GM23338 (cell line): ENCODE measurements around the gene GAS6. TPM values are rescaled to one million over a fixed set of nuclear protein-coding genes. Genes with fewer than 3 reads are reported as not detected.
A peak's percentile ranks its signal among the peaks of the same experiment; 100 is the strongest.

ENCODE experiments used
- ATAC-seq: fragments of 200-7000 bp; cut with Tn5 transposase; 3 replicates; pipeline ENCODE4 v1.9.1; 2020
- DNase-seq: peaks from one replicate; pipeline ENCODE4 v3.0.0-alpha.2; 2015; ENCODE audit warnings: low spot score
- H2AFZ ChIP-seq: fragments of 200-600 bp; sonication (generic); 2 replicates; pipeline ENCODE4 v1.8.0; 2016; ENCODE audit warnings: antibody characterized with exemption, mild to moderate bottlenecking, moderate library complexity
- H3F3A ChIP-seq: fragments of 200-600 bp; sonication (generic); replicated peaks from 2 replicates; pipeline ENCODE4 v1.8.0; 2017; ENCODE audit warnings: antibody characterized with exemption, mixed run types, low read depth
- H3K27ac ChIP-seq: fragments of 200-600 bp; sonication (generic); 2 replicates; pipeline ENCODE4 v1.6.1; 2016; ENCODE audit warnings: low read depth
- H3K27me3 ChIP-seq: fragments of 200-600 bp; sonication (generic); 2 replicates; pipeline ENCODE4 v1.8.0; 2016; ENCODE audit warnings: mild to moderate bottlenecking, mixed run types, moderate library complexity; ENCODE audit not compliant: insufficient read depth
- H3K36me3 ChIP-seq: fragments of 200-600 bp; sonication (generic); 2 replicates; pipeline ENCODE4 v1.8.0; 2016; ENCODE audit warnings: mild to moderate bottlenecking; ENCODE audit not compliant: insufficient read depth
- H3K4me1 ChIP-seq: fragments of 200-600 bp; sonication (generic); 2 replicates; pipeline ENCODE4 v1.8.0; 2016; ENCODE audit warnings: mild to moderate bottlenecking, moderate library complexity; ENCODE audit not compliant: insufficient read depth
- H3K4me2 ChIP-seq: fragments of 200-600 bp; sonication (generic); 2 replicates; pipeline ENCODE4 v1.7.1; 2017; ENCODE audit warnings: mixed run types
- H3K4me3 ChIP-seq: fragments of 200-600 bp; sonication (generic); 2 replicates; pipeline ENCODE4 v1.6.1; 2016; ENCODE audit warnings: mixed run types
- H3K79me2 ChIP-seq: fragments of 200-600 bp; sonication (generic); replicated peaks from 2 replicates; pipeline ENCODE4 v1.8.0; 2017; ENCODE audit warnings: mild to moderate bottlenecking; ENCODE audit not compliant: insufficient read depth
- H3K9me2 ChIP-seq: fragments of 200-600 bp; sonication (generic); 2 replicates; pipeline ENCODE4 v1.8.0; 2017; ENCODE audit not compliant: insufficient read depth
- H4K20me1 ChIP-seq: fragments of 200-600 bp; sonication (generic); replicated peaks from 2 replicates; pipeline ENCODE4 v1.8.0; 2017; ENCODE audit warnings: mild to moderate bottlenecking; ENCODE audit not compliant: insufficient read depth
- H3K27ac Mint-ChIP-seq: 2 replicates; pipeline ENCODE4 v1.8.0; 2020; ENCODE audit warnings: inconsistent platforms, mild to moderate bottlenecking, moderate library complexity, mixed read lengths
- H3K27me3 Mint-ChIP-seq: 3 replicates; pipeline ENCODE4 v1.8.0; 2022; ENCODE audit warnings: low read depth, mild to moderate bottlenecking, moderate library complexity, mixed read lengths, inconsistent platforms; ENCODE audit not compliant: insufficient read depth, poor library complexity
- H3K36me3 Mint-ChIP-seq: 3 replicates; pipeline ENCODE4 v1.8.0; 2021; ENCODE audit warnings: low read depth, mild to moderate bottlenecking, inconsistent platforms, moderate library complexity, mixed read lengths
- H3K4me1 Mint-ChIP-seq: 3 replicates; pipeline ENCODE4 v1.8.0; 2020; ENCODE audit warnings: mild to moderate bottlenecking, inconsistent platforms, mixed read lengths
- H3K4me3 Mint-ChIP-seq: 3 replicates; pipeline ENCODE4 v1.8.0; 2021; ENCODE audit warnings: moderate library complexity, mild to moderate bottlenecking, inconsistent platforms, mixed read lengths
- H3K9me3 Mint-ChIP-seq: 3 replicates; pipeline ENCODE4 v1.8.0; 2020; ENCODE audit warnings: moderate library complexity, mild to moderate bottlenecking, inconsistent platforms, mixed read lengths
- CREB1 ChIP-seq: fragments of 250-450 bp; sonication (Bioruptor Pico); IDR thresholded peaks from 2 replicates; pipeline ENCODE4 v1.5.0; 2020; ENCODE audit warnings: low read depth, mild to moderate bottlenecking, moderate library complexity
- CTCF ChIP-seq, 2 experiments: fragments of 200-600 bp in 1 of 2; sonication (generic) in 1 of 2; conservative IDR thresholded peaks; 2 replicates each; pipeline versions ENCODE4 v1.5.1 to v1.6.1; 2016 to 2017; ENCODE audit warnings: antibody characterized with exemption in 2 of 2, low read depth in 2 of 2, mild to moderate bottlenecking in 2 of 2, moderate library complexity in 1 of 2
- EZH2 ChIP-seq: fragments of 200-600 bp; sonication (generic); IDR thresholded peaks from one replicate; pipeline ENCODE4 v1.8.0; 2017; ENCODE audit warnings: antibody characterized with exemption, mild to moderate bottlenecking, low read depth; ENCODE audit not compliant: unreplicated experiment
- EZH2phosphoT487 ChIP-seq: fragments of 200-600 bp; sonication (generic); IDR thresholded peaks from one replicate; pipeline ENCODE4 v1.8.1; 2018; ENCODE audit warnings: antibody characterized with exemption; ENCODE audit not compliant: unreplicated experiment
- JUNB ChIP-seq: IDR thresholded peaks from one replicate; pipeline ENCODE4 v1.6.1; 2016; ENCODE audit warnings: antibody characterized with exemption; ENCODE audit not compliant: unreplicated experiment
- NANOG ChIP-seq: IDR thresholded peaks from 2 replicates; pipeline ENCODE4 v1.6.1; 2016; ENCODE audit warnings: antibody characterized with exemption, borderline replicate concordance
- POLR2AphosphoS5 ChIP-seq: IDR thresholded peaks from 2 replicates; pipeline ENCODE4 v1.6.1; 2016; ENCODE audit warnings: antibody characterized with exemption, low read depth
- REST ChIP-seq: IDR thresholded peaks from one replicate; pipeline ENCODE4 v1.6.1; 2018; ENCODE audit warnings: antibody characterized with exemption; ENCODE audit not compliant: unreplicated experiment
- STAT1 ChIP-seq: IDR thresholded peaks from one replicate; pipeline ENCODE4 v1.6.1; 2016; ENCODE audit warnings: antibody characterized with exemption; ENCODE audit not compliant: unreplicated experiment
- ZNF114 ChIP-seq: fragments of 250-450 bp; sonication (Bioruptor Pico); IDR thresholded peaks from 2 replicates; pipeline ENCODE4 v1.5.0; 2020; ENCODE audit warnings: mild to moderate bottlenecking, moderate library complexity
- ZNF331 ChIP-seq: fragments of 250-450 bp; sonication (Bioruptor Pico); IDR thresholded peaks from 2 replicates; pipeline ENCODE4 v1.5.0; 2020; ENCODE audit warnings: low read depth, mild to moderate bottlenecking, moderate library complexity
- polyA plus RNA-seq: library from polyadenylated mRNA; unstranded; fragments of >200 nt; fragmentation: Nextera tagmentation; extraction: Ambion mirVana; gene quantifications from 2 replicates; pipeline ENCODE4 v1.2.1, GENCODE V29; 2016
- total RNA-seq: library from RNA; depleted of rRNA; stranded (reverse); fragments of >200 nt; shearing (Covaris generic); gene quantifications from 2 replicates; pipeline ENCODE4 v1.2.3, GENCODE V29; 2014
- TF ChIP-seq, protein P1 (sequence below): fragments of 250-450 bp; sonication (Bioruptor Pico); IDR thresholded peaks from 2 replicates; pipeline ENCODE4 v1.5.0; 2020; ENCODE audit warnings: mild to moderate bottlenecking, moderate library complexity

GAS6 gene
- total and polyA plus RNA-seq, 2 experiments from 2014 or later, result 7.9 to 21.2 TPM

- TF ChIP-seq POLR2AphosphoS5, result no peak
Observed at GRCh38 chr13:113912596-113912995, 48.7 kb upstream of the GAS6 start (continued).

DNA sequence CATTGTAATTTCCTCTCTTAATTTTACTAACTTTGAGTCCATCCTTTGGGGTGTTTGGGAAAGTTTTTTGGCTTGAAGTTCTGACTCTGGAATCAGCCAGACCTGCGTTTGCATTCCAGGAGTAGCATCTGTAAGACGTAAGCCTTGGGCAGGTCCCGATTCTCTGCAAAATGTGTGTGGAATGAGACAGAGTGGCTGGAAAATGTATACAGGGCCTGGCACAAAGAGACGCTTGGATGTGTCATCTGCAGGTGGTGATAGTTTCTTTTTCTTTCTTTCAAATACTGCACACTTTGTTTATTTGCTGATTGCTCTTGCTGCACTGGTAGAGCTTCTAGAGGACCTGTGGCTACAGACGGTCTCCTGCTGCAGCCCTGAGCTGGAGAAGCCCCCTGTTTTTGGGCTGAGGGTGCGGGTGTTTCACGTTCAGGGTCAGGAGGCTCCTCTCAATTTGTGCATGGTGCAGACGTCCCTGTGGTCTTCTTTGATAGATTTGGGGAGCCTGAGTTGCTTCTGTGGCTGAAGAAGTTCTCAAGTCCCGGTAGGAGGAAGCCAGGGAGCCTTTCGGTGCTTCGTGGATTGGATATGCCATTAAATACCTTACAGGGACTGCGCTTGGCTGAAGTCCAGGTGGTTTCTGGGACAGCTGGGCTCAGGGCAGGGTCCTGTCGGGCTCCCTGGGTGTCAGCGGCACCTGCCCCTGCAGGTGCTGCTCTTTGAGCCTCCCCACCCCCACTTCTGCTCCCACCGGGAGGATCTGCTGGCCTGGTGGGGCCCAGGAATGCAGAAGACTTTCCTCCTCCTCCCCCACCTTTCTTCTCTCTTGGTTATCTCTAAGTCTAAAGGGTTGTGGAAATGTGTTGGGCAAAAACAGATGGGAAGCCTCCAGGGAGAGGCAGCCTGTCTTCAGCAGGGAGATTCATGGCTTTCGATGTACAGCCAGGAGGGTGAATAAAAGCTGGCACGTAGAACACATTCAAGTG, 44.0 kb upstream of the GAS6 start:
- H3K27me3 ChIP-seq, result no peaks in the 10 kb centered on the region
- H3K4me1 ChIP-seq, result no peaks in the 10 kb centered on the region
- no peaks in the 10 kb centered on the region for H3K79me2 ChIP-seq
- Mint-ChIP-seq H3K4me3 (no peak overlapping the region; the same call in 2 of the 3 replicates), H3K27ac (peak overlapping the region; percentile 26; the same call in 1 of the 2 replicates), H3K4me1 (peaks cover 13% of the 10 kb centered on the region), H3K36me3 (no peaks in the 10 kb centered on the region), H3K9me3 (peaks cover 3% of the 10 kb centered on the region; the same call in 1 of the 3 replicates), H3K27me3 (peaks cover 4% of the 10 kb centered on the region)
- H2AFZ ChIP-seq, result peak overlapping the region; percentile 69; the same call in 1 of the 2 replicates
- no peak for DNase-seq
- no peak overlapping the region for H3K4me3 ChIP-seq
- ATAC-seq, result peak; percentile 54
- H3K4me2 ChIP-seq, result no peak overlapping the region
- H3K36me3 ChIP-seq, result no peaks in the 10 kb centered on the region
- no peaks in the 10 kb centered on the region for H4K20me1 ChIP-seq
- H3K27ac ChIP-seq, result no peak overlapping the region
- H3F3A ChIP-seq, result no peaks in the 10 kb centered on the region
- H3K9me2 ChIP-seq, result no peaks in the 10 kb centered on the region
- no peak for TF ChIP-seq STAT1
- no peak for TF ChIP-seq REST
- TF ChIP-seq, protein P1, sequence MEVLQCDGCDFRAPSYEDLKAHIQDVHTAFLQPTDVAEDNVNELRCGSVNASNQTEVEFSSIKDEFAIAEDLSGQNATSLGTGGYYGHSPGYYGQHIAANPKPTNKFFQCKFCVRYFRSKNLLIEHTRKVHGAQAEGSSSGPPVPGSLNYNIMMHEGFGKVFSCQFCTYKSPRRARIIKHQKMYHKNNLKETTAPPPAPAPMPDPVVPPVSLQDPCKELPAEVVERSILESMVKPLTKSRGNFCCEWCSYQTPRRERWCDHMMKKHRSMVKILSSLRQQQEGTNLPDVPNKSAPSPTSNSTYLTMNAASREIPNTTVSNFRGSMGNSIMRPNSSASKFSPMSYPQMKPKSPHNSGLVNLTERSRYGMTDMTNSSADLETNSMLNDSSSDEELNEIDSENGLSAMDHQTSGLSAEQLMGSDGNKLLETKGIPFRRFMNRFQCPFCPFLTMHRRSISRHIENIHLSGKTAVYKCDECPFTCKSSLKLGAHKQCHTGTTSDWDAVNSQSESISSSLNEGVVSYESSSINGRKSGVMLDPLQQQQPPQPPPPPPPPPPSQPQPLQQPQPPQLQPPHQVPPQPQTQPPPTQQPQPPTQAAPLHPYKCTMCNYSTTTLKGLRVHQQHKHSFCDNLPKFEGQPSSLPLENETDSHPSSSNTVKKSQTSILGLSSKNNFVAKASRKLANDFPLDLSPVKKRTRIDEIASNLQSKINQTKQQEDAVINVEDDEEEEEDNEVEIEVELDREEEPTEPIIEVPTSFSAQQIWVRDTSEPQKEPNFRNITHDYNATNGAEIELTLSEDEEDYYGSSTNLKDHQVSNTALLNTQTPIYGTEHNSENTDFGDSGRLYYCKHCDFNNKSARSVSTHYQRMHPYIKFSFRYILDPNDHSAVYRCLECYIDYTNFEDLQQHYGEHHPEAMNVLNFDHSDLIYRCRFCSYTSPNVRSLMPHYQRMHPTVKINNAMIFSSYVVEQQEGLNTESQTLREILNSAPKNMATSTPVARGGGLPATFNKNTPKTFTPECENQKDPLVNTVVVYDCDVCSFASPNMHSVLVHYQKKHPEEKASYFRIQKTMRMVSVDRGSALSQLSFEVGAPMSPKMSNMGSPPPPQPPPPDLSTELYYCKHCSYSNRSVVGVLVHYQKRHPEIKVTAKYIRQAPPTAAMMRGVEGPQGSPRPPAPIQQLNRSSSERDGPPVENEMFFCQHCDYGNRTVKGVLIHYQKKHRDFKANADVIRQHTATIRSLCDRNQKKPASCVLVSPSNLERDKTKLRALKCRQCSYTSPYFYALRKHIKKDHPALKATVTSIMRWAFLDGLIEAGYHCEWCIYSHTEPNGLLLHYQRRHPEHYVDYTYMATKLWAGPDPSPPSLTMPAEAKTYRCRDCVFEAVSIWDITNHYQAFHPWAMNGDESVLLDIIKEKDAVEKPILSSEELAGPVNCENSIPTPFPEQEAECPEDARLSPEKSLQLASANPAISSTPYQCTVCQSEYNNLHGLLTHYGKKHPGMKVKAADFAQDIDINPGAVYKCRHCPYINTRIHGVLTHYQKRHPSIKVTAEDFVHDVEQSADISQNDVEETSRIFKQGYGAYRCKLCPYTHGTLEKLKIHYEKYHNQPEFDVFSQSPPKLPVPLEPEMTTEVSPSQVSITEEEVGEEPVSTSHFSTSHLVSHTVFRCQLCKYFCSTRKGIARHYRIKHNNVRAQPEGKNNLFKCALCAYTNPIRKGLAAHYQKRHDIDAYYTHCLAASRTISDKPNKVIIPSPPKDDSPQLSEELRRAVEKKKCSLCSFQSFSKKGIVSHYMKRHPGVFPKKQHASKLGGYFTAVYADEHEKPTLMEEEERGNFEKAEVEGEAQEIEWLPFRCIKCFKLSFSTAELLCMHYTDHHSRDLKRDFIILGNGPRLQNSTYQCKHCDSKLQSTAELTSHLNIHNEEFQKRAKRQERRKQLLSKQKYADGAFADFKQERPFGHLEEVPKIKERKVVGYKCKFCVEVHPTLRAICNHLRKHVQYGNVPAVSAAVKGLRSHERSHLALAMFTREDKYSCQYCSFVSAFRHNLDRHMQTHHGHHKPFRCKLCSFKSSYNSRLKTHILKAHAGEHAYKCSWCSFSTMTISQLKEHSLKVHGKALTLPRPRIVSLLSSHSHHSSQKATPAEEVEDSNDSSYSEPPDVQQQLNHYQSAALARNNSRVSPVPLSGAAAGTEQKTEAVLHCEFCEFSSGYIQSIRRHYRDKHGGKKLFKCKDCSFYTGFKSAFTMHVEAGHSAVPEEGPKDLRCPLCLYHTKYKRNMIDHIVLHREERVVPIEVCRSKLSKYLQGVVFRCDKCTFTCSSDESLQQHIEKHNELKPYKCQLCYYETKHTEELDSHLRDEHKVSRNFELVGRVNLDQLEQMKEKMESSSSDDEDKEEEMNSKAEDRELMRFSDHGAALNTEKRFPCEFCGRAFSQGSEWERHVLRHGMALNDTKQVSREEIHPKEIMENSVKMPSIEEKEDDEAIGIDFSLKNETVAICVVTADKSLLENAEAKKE (CRISPR knock-in tag), result peak; percentile 30; the same call in 1 of the 2 replicates
- TF ChIP-seq EZH2phosphoT487, result no peak
- TF ChIP-seq POLR2AphosphoS5, result no peak
- no peak for TF ChIP-seq NANOG
- no peak for TF ChIP-seq ZNF331 (CRISPR knock-in tag)
- no peak for TF ChIP-seq CREB1 (CRISPR knock-in tag)
- no peak for TF ChIP-seq EZH2
- TF ChIP-seq JUNB, result no peak
- TF ChIP-seq ZNF114 (CRISPR knock-in tag), result 0 out of 2 replicates have a peak, but pooled peaks have one; percentile 41
- no peak for TF ChIP-seq CTCF (conservative IDR thresholded peaks at IDR 0.05; ENCODE audit: low read depth in 2 of 2)
